ENCODE results near the gene GRIN2A.

GRIN2A gene

DNA sequence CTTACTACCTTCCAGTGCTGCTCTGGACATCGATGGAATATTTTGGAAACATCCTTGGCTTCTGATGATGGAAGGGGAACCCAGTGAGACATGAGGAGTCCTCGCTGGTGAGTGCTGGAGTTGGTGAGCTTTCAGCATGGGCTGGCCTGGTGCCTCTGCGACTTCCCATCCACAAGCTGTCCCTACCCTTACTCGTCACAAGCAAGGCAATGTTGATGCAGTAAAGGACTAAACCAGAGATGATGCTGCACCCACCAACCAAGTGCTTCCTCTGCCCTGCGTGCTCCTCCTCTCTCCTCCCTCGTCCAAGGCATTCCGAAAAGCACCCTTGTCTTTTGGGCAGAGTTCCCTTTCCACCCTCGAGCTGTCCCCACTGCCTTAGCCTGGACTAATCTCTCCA lies 154.7 kb downstream of the GRIN2A start:
- H3K4me3 ChIP-seq (ENCODE audit: low read depth, low read length), result no peak overlapping the region
- TF ChIP-seq, protein P1, sequence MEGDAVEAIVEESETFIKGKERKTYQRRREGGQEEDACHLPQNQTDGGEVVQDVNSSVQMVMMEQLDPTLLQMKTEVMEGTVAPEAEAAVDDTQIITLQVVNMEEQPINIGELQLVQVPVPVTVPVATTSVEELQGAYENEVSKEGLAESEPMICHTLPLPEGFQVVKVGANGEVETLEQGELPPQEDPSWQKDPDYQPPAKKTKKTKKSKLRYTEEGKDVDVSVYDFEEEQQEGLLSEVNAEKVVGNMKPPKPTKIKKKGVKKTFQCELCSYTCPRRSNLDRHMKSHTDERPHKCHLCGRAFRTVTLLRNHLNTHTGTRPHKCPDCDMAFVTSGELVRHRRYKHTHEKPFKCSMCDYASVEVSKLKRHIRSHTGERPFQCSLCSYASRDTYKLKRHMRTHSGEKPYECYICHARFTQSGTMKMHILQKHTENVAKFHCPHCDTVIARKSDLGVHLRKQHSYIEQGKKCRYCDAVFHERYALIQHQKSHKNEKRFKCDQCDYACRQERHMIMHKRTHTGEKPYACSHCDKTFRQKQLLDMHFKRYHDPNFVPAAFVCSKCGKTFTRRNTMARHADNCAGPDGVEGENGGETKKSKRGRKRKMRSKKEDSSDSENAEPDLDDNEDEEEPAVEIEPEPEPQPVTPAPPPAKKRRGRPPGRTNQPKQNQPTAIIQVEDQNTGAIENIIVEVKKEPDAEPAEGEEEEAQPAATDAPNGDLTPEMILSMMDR (IDR thresholded peaks at IDR 0.05; ENCODE audit: low read depth, low read length), result no peak

DNA sequence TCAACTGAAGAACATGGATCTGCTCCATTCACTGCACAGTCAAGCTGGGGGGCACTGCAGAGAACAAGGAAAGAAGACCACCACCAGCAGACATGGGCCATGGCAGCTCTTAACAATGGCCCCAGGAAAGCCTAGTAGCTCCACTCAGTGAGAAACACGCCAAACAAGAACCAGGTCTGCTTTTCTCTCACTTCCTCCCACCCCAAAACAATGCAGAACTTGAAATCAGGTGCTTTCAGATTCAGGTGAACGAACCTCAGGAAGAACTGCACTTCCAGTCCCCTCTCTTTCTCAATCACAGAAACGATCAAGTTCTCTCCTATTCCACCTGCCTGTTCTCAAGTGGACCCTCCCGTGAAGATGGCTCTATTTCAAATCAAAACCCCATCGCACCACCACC lies 155.6 kb downstream of the GRIN2A start:
- no peak overlapping the region for H3K4me3 ChIP-seq (ENCODE audit: low read depth, low read length)
- TF ChIP-seq, protein P1 (IDR thresholded peaks at IDR 0.05; ENCODE audit: low read depth, low read length), result no peak

DNA sequence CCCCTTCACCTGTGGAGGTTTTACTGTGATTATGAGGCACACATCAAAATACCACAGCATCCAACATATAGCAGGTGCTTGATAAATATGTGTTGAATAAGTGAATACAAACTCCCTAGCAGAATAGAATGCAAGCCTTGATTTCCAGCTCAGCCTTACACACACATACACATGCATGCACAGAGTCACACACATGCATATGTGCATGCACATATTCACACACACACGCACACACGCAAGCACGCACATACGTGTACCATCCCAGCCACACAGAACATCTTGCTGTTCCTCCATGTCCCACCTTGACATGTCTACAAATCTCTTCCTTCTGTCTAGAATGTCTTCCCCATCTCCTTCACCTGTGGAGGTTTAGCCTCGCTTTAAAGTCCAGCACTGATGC lies 160.1 kb downstream of the GRIN2A start:
- TF ChIP-seq, protein P1 (IDR thresholded peaks at IDR 0.05; ENCODE audit: low read depth, low read length), result no peak
- H3K4me3 ChIP-seq (ENCODE audit: low read depth, low read length), result no peak overlapping the region

DNA sequence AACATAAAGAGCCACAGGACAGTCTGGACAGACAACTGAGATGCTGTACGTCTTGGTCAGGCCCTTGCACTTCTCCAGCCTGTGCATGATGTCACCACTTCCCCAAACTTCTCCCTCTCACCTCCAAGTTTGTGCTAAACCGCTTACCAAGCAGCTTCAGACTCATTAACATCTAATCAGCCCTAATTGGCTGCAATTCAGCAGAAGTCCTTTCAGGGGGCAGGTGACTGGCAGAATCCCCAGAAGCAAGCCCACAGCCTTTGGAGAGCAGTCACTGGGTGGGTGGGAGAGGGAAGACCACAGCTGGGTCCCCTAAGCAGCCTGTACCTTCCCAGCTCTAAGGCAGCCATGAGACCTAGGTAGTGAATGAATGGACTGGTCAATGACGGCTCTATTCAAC lies 161.4 kb downstream of the GRIN2A start:
- no peak overlapping the region for H3K4me3 ChIP-seq (ENCODE audit: low read depth, low read length)
- TF ChIP-seq, protein P1 (IDR thresholded peaks at IDR 0.05; ENCODE audit: low read depth, low read length), result no peak

DNA sequence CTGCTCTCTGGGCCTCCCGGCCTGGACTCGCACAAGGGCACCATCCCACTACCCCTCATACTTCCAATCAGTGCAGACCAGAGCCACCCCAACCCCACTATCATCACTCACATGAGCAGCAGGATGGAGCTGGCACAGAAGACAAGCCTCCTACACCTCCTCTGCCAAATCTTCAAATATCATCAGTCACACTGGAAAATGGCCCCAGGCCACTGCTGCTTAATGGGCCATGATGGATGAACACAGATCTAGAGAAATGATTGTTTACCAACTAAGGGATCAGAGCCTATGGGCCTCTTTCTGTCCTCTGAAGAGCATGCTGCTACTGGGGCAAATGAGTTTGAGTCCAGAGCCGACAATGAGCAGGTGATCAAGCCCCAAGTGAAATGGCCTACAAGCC lies 165.5 kb downstream of the GRIN2A start:
- no peak overlapping the region for H3K4me3 ChIP-seq (ENCODE audit: low read depth, low read length)
- TF ChIP-seq, protein P1 (IDR thresholded peaks at IDR 0.05; ENCODE audit: low read depth, low read length), result no peak

DNA sequence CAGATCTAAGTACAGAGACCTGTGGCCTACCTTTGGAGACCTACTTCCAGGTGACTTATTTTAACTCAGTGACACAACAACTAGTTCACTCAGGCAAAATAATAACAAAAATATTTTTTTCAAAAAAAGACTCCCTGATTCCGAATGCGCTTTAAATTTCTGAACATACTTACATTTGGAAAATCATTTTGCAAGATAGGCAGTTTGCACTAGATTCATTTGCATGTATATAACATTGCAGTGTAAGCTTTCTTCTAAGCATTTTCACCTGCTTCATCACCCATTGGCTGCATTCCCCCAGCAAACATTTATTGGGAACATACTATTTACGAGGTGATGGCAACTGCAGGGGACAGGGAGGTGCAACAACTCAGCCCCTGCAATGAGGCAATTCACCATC lies 166.8 kb downstream of the GRIN2A start:
- TF ChIP-seq, protein P1 (IDR thresholded peaks at IDR 0.05; ENCODE audit: low read depth, low read length), result no peak
- H3K4me3 ChIP-seq (ENCODE audit: low read depth, low read length), result no peak overlapping the region

DNA sequence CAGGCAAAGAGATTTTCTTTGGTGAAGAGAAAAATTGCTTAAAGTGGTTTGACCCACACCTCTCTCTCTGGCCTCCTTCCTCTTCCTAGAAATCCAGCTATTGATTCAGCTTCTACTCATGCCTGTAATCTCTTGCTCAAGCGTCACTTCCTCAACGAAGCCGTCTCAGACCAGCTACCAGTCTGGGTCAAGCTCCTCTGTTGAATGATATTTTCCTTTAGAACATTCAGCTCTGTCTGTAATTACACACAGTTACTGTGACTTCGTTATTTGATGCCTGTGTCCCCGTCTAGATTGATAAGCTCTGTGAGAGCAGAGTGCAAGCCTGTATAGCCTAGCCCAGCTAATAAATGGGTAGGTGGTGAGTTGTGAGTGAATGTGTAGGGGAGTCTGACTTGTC lies 168.5 kb downstream of the GRIN2A start:
- TF ChIP-seq, protein P1 (IDR thresholded peaks at IDR 0.05; ENCODE audit: low read depth, low read length), result no peak
- no peak overlapping the region for H3K4me3 ChIP-seq (ENCODE audit: low read depth, low read length)
